Right lobe of liver (tissue), 6 donors: ENCODE data around the gene CDK14. TPM values are rescaled to one million over a fixed set of nuclear protein-coding genes. Genes with fewer than 3 reads are reported as not detected.

Experiments
- ATAC-seq, 4 donors: fragments of 200-7000 bp; cut with Tn5 transposase; one replicate each; pipeline ENCODE4 v1.9.1; 2020; ENCODE audit warnings: mild to moderate bottlenecking in 4 of 4, moderate library complexity in 4 of 4
- DNase-seq, 3 donors: peaks; one replicate each; pipeline ENCODE4 v3.0.0-alpha.2; 2020
- H3K27ac ChIP-seq, 3 donors: fragments of 200-600 bp; one replicate each; pipeline ENCODE4 v1.8.0; 2022
- H3K27me3 ChIP-seq, 2 donors: fragments of 200-600 bp; one replicate each; pipeline ENCODE4 v1.8.0; 2022
- H3K36me3 ChIP-seq, 4 donors: fragments of 200-600 bp; sonication (generic) in 1 of 4; one replicate each; pipeline versions ENCODE4 v1.5.1 to v1.8.0; 2017 to 2022; ENCODE audit warnings: control low read depth in 1 of 4
- H3K4me1 ChIP-seq, 4 donors: fragments of 200-600 bp; sonication (generic) in 1 of 4; one replicate each; pipeline versions ENCODE4 v1.5.1 to v1.8.0; 2017 to 2022; ENCODE audit warnings: control low read depth in 1 of 4
- H3K4me3 ChIP-seq, 3 donors: fragments of 200-600 bp; one replicate each; pipeline ENCODE4 v1.8.0; 2022
- H3K9me3 ChIP-seq, 4 donors: fragments of 200-600 bp; sonication (generic) in 1 of 4; one replicate each; pipeline versions ENCODE4 v1.5.1 to v1.8.0; 2017 to 2022; ENCODE audit warnings: control low read depth in 1 of 4
- CTCF ChIP-seq, 4 donors: fragments of 200-600 bp in 3 of 4; fragments of 450-650 bp in 1 of 4; IDR thresholded peaks; one replicate each; pipeline versions ENCODE4 v1.5.1 to v1.8.0; 2016 to 2022; ENCODE audit warnings: antibody characterized with exemption in 4 of 4, mild to moderate bottlenecking in 2 of 4
- POLR2A ChIP-seq: fragments of 450-650 bp; IDR thresholded peaks from one replicate; pipeline ENCODE4 v1.6.1; 2017; ENCODE audit warnings: antibody characterized with exemption, mild to moderate bottlenecking
- WGBS: methylation state at CpG from one replicate; pipeline ENCODE4 v1.1.6; 2018; ENCODE audit warnings: low coverage, low lambda C conversion rate; ENCODE audit not compliant: insufficient coverage; ENCODE audit errors: missing lambda C conversion rate; 5-methylcytosine and 5-hydroxymethylcytosine counted together
- intact Hi-C, 2 donors: fragments of 100-400 bp; cut with DNase I; formaldehyde crosslinking; loops; one replicate each; pipeline versions ENCODE4 v1.11.2 to v1.14.1; 2022
- total RNA-seq, 6 experiments: library from RNA; depleted of rRNA in 2 of 6; stranded (reverse); fragments of >200 nt in 2 of 6; fragmentation: NEBNext Ultra II Directional in 3 of 6; extraction: Animal tissue kit (Norgen Biotek cat#: 25700) in 3 of 6; gene quantifications; one replicate each; pipeline versions ENCODE4 v1.1.0 to v1.2.4, GENCODE V29; 2016 to 2023
- donor health status: DM: no; HTN: yes; CAD: no.
- donor health status: DM: no; HTN: no; CAD: no.
- donor health status: DM: no; HTN: no; CAD: no.
- donor health status: DM: no; HTN: yes; CAD: no.
- donor health status: DM: no; HTN: yes; CAD: no.

CDK14 gene
- total RNA-seq, 6 experiments from 2014 or later = 12.6 to 28.7 (median 17.9) TPM

GRCh38 chr7:91045606-91046005 lies 449.5 kb downstream of the CDK14 start:
- WGBS = 85% methylated on average over 1 of the region's 1 CpG
- no peaks in the 10 kb centered on the region for H3K36me3 ChIP-seq
- no peaks in the 10 kb centered on the region for H3K4me1 ChIP-seq
- no peak for ATAC-seq
- H3K27me3 ChIP-seq = no peaks in the 10 kb centered on the region
- H3K4me3 ChIP-seq = no peak overlapping the region
- no peaks in the 10 kb centered on the region for H3K9me3 ChIP-seq
- intact Hi-C loops = no loop called here
- H3K27ac ChIP-seq = no peak overlapping the region
- TF ChIP-seq CTCF (IDR thresholded peaks at IDR 0.05) (no peak), POLR2A (no peak)
- DNase-seq = no peak

GRCh38 chr7:91046322-91047089 lies 450.4 kb downstream of the CDK14 start:
- H3K4me3 ChIP-seq = no peak overlapping the region
- ATAC-seq = no peak
- H3K27ac ChIP-seq = no peak overlapping the region
- H3K27me3 ChIP-seq = no peaks in the 10 kb centered on the region
- peak in 3 of 4 donors; percentile 12 to 28 (median 28) for TF ChIP-seq CTCF (IDR thresholded peaks at IDR 0.05)
- TF ChIP-seq POLR2A = no peak
- no peak for DNase-seq
- no peaks in the 10 kb centered on the region for H3K4me1 ChIP-seq
- intact Hi-C loops = no loop called here
- no peaks in the 10 kb centered on the region for H3K36me3 ChIP-seq
- no peaks in the 10 kb centered on the region for H3K9me3 ChIP-seq
- WGBS = 69% methylated on average over 2 of the region's 2 CpGs

- WGBS = 100% methylated on average over 1 of the region's 2 CpGs
- Histone ChIP-seq H3K9me3 (no peaks in the 10 kb centered on the region), H3K27ac (no peak overlapping the region), H3K4me1 (no peaks in the 10 kb centered on the region), H3K27me3 (no peaks in the 10 kb centered on the region), H3K4me3 (no peak overlapping the region), H3K36me3 (no peaks in the 10 kb centered on the region)
- DNase-seq = no peak
- intact Hi-C loops = no loop called here
- no peak for TF ChIP-seq POLR2A
- ATAC-seq = no peak
Measured at GRCh38 chr7:91047636-91048035, 451.5 kb downstream of the CDK14 start.

- ATAC-seq = peak; percentile 54 to 94 (median 70)
- intact Hi-C loops = no loop called here
- Histone ChIP-seq H3K36me3 (no peaks in the 10 kb centered on the region), H3K27me3 (no peaks in the 10 kb centered on the region), H3K4me1 (no peaks in the 10 kb centered on the region), H3K9me3 (no peaks in the 10 kb centered on the region), H3K4me3 (no peak overlapping the region), H3K27ac (no peak overlapping the region)
- TF ChIP-seq POLR2A (no peak), CTCF (IDR thresholded peaks at IDR 0.05) (no peak)
- no peak for DNase-seq
- 42% methylated on average over 2 of the region's 2 CpGs for WGBS
Measured at GRCh38 chr7:91050677-91051076, 454.6 kb downstream of the CDK14 start.

DNA sequence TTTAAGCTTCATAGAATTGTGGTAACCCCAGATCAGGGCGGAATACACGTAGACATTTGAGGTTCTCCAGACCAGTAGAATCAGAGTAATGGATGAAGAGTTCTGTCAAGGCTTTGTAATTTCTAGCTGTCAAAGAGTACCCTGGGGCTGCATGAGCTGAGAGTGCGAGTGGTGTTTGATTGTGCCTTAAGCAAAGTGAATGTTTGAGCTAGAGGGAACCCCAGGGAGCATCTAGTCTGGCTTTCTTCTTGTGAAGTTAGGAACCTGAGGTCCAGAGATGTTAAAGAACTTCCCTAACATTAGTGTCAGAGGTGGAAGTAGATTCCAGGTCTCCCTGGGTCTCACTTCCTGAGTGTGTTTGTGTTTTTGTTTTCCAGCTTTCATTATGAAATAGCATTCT lies 455.8 kb downstream of the CDK14 start:
- Histone ChIP-seq H3K27me3 (no peaks in the 10 kb centered on the region), H3K9me3 (no peaks in the 10 kb centered on the region), H3K36me3 (no peaks in the 10 kb centered on the region), H3K4me3 (no peak overlapping the region), H3K27ac (no peak overlapping the region), H3K4me1 (no peaks in the 10 kb centered on the region)
- no peak for TF ChIP-seq POLR2A
- no peak for TF ChIP-seq CTCF (IDR thresholded peaks at IDR 0.05)
- WGBS = 96% methylated on average over 3 of the region's 3 CpGs
- intact Hi-C loops = no loop called here
- ATAC-seq (no peak), DNase-seq (no peak)
